ENCODE measurements around the gene ARSH.

GRCh38 chrX:2969021-2969420, 37.3 kb upstream of the ARSH start:
- TF ChIP-seq EZH2 (IDR thresholded peaks at IDR 0.05), result no peak
- TF ChIP-seq CTCF (IDR thresholded peaks at IDR 0.05 in 2 of 3, conservative IDR thresholded peaks at IDR 0.05 in 1 of 3; ENCODE audit: borderline replicate concordance in 1 of 3, insufficient read depth in 1 of 3, low read depth in 2 of 3, low read length in 2 of 3), result no peak
- TF ChIP-seq, protein P1, sequence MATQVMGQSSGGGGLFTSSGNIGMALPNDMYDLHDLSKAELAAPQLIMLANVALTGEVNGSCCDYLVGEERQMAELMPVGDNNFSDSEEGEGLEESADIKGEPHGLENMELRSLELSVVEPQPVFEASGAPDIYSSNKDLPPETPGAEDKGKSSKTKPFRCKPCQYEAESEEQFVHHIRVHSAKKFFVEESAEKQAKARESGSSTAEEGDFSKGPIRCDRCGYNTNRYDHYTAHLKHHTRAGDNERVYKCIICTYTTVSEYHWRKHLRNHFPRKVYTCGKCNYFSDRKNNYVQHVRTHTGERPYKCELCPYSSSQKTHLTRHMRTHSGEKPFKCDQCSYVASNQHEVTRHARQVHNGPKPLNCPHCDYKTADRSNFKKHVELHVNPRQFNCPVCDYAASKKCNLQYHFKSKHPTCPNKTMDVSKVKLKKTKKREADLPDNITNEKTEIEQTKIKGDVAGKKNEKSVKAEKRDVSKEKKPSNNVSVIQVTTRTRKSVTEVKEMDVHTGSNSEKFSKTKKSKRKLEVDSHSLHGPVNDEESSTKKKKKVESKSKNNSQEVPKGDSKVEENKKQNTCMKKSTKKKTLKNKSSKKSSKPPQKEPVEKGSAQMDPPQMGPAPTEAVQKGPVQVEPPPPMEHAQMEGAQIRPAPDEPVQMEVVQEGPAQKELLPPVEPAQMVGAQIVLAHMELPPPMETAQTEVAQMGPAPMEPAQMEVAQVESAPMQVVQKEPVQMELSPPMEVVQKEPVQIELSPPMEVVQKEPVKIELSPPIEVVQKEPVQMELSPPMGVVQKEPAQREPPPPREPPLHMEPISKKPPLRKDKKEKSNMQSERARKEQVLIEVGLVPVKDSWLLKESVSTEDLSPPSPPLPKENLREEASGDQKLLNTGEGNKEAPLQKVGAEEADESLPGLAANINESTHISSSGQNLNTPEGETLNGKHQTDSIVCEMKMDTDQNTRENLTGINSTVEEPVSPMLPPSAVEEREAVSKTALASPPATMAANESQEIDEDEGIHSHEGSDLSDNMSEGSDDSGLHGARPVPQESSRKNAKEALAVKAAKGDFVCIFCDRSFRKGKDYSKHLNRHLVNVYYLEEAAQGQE (IDR thresholded peaks at IDR 0.05; ENCODE audit: low read depth), result no peak
